MG63 (cell line): ENCODE measurements around the gene SRR. TPM values are rescaled to one million over a fixed set of nuclear protein-coding genes. Genes with fewer than 3 reads are reported as not detected.
"Not testable (repeated sequence)": the region's sequence is repeated elsewhere in the genome, so short reads cannot be mapped to it uniquely, and the experiment has no call there.

Source experiments
- DNase-seq: peaks from one replicate; pipeline ENCODE4 v3.0.0-alpha.2; 2020
- H3K27me3 ChIP-seq: fragments of 250-450 bp; sonication (Bioruptor Pico); 2 replicates; pipeline ENCODE4 v1.5.1; 2020; ENCODE audit warnings: mild to moderate bottlenecking, moderate library complexity
- H3K36me3 ChIP-seq: fragments of 250-450 bp; sonication (Bioruptor Pico); 2 replicates; pipeline ENCODE4 v1.5.1; 2020; ENCODE audit warnings: mild to moderate bottlenecking, moderate library complexity
- H3K4me3 ChIP-seq: fragments of 250-450 bp; sonication (Bioruptor Pico); 2 replicates; pipeline ENCODE4 v1.5.1; 2020; ENCODE audit warnings: mild to moderate bottlenecking, moderate library complexity
- H3K9me3 ChIP-seq: fragments of 250-450 bp; sonication (Bioruptor Pico); 2 replicates; pipeline ENCODE4 v1.5.1; 2020; ENCODE audit warnings: mild to moderate bottlenecking, moderate library complexity
- total RNA-seq: library from RNA; depleted of rRNA; stranded (reverse); fragments of >200 nt; shearing (Covaris generic); gene quantifications from 2 replicates; pipeline ENCODE4 v1.2.3, GENCODE V29; 2014; ENCODE audit warnings: low replicate concordance

SRR gene
- total RNA-seq, 1 experiment from 2014 or later = 26.5 TPM

GRCh38 chr17:2277429-2278170, 26.1 kb upstream of the SRR start:
- H3K4me3 ChIP-seq = no peak overlapping the region
- peaks cover 13% of the 10 kb centered on the region for H3K36me3 ChIP-seq
- H3K9me3 ChIP-seq = no peaks in the 10 kb centered on the region
- no peak for DNase-seq
- H3K27me3 ChIP-seq = no peaks in the 10 kb centered on the region

GRCh38 chr17:2279707-2280106, 24.0 kb upstream of the SRR start:
- no peaks in the 10 kb centered on the region for H3K9me3 ChIP-seq
- no peak overlapping the region for H3K4me3 ChIP-seq
- H3K27me3 ChIP-seq = no peaks in the 10 kb centered on the region
- DNase-seq = no peak
- peaks cover 13% of the 10 kb centered on the region for H3K36me3 ChIP-seq

GRCh38 chr17:2282297-2282873, 21.4 kb upstream of the SRR start:
- Histone ChIP-seq H3K4me3 (no peak overlapping the region), H3K36me3 (peaks cover 13% of the 10 kb centered on the region), H3K9me3 (no peaks in the 10 kb centered on the region), H3K27me3 (no peaks in the 10 kb centered on the region)
- no peak for DNase-seq

DNA sequence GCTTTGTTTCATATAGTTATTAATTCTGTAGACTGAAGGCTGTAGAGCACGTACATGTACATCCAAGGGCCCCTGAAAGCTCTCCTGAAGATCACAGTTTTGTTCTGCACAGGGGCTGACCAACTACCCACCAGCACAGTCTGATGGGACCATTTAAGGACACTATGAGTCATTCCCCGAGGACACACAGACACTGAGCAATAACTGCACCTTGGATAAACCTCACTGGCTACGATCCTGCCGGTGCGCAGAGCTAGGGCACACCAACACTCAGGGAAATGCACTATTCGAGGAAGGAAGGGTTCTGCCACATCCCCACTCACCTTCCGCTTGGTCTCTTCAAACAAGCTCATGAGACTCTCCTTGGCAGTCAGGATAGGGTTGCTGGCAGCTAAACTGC, 20.4 kb upstream of the SRR start:
- no peaks in the 10 kb centered on the region for H3K9me3 ChIP-seq
- no peaks in the 10 kb centered on the region for H3K27me3 ChIP-seq
- no peak overlapping the region for H3K4me3 ChIP-seq
- peaks cover 13% of the 10 kb centered on the region for H3K36me3 ChIP-seq
- DNase-seq = no peak

DNA sequence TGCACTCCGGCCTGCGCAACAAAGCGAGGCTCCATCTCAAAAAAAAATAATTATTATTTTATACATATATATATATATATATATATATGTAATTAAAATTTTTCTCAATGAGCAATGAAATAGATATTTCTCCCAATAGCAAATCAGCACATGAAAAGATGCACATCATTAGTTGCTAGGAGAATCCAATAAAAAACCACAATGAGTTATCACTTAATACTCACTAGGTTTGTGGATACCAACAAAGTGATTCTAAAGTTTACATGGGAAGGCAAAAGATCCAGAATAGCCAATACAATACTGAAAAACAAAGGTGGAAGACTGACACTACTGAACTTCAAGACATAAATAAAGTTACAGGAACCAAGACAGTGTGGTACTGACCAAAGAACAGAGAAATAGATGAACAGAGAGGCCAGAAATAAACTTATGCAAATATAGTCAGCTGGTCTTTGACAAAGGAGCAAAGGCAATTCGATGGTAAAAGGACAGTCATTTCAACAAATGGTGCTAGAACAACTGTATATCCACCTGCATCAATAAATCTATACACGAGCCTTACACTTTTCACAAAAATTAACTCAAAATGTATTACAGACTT, 13.8 kb upstream of the SRR start:
- DNase-seq = no peak
- Histone ChIP-seq H3K9me3 (no peaks in the 10 kb centered on the region), H3K27me3 (no peaks in the 10 kb centered on the region), H3K4me3 (no peak overlapping the region), H3K36me3 (peaks cover 7% of the 10 kb centered on the region; the same call in 1 of the 2 replicates)

- no peaks in the 10 kb centered on the region for H3K27me3 ChIP-seq
- no peak overlapping the region for H3K4me3 ChIP-seq
- H3K9me3 ChIP-seq = no peaks in the 10 kb centered on the region
- H3K36me3 ChIP-seq = peaks cover 7% of the 10 kb centered on the region; the same call in 1 of the 2 replicates
- DNase-seq = no peak
These were observed 11.7 kb upstream of the SRR start for GRCh38 chr17:2292100-2292499.

- no peak for DNase-seq
- Histone ChIP-seq H3K36me3 (peaks cover 4% of the 10 kb centered on the region; the same call in 1 of the 2 replicates), H3K4me3 (no peak overlapping the region), H3K9me3 (no peaks in the 10 kb centered on the region), H3K27me3 (no peaks in the 10 kb centered on the region)
These were observed 8.2 kb upstream of the SRR start for GRCh38 chr17:2295575-2295974.

- H3K36me3 ChIP-seq = peaks cover 4% of the 10 kb centered on the region; the same call in 1 of the 2 replicates
- no peak overlapping the region for H3K4me3 ChIP-seq
- no peaks in the 10 kb centered on the region for H3K9me3 ChIP-seq
- no peaks in the 10 kb centered on the region for H3K27me3 ChIP-seq
- DNase-seq = no peak
These were observed 6.7 kb upstream of the SRR start for GRCh38 chr17:2297023-2297422.

DNA sequence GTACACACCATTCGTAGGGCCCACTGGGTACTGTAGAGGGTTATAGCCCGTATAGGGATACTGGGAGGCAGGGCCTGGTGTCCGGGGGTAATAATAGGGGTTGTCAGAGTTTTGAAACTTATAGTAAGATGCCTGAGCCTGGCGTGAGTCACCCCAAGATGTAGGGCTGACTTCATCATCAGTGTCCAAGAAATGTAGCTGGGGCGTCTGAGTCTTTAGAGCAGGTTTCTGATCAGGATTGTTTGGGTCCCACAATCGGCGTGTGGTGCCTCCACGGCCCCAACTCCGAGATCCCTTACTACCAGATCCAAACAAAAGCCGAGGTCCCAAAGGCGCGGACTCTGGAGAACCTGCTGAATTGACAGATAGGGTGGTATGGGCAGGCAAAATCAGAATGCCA, 4.6 kb upstream of the SRR start:
- no peaks in the 10 kb centered on the region for H3K9me3 ChIP-seq
- no peak overlapping the region for H3K4me3 ChIP-seq
- no peaks in the 10 kb centered on the region for H3K27me3 ChIP-seq
- no peak for DNase-seq
- H3K36me3 ChIP-seq = 0 out of 2 replicates have a peak, but pooled peaks cover 2% of the 10 kb centered on the region

DNA sequence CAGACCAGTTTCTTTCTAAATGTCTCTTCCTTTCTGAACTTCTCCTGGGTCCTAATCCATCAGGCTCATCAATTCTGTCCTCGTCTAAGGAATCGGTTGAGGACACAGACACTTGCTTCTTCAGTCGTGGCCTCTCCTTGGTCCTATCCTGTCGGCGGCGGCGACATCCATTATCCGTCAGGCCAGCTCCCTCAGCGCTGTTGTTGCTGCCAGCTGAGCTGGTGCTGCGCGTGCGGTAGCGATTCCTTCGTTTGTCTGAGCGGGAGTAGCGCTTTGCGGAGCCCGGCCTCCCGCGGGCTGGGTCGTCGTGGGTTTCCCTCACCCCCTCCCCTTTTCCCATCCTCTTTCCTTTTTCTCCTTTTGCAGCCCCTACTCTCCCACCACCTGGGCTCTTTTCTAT, 4.0 kb upstream of the SRR start:
- Histone ChIP-seq H3K4me3 (no peak overlapping the region), H3K27me3 (no peaks in the 10 kb centered on the region), H3K36me3 (0 out of 2 replicates have a peak, but pooled peaks cover 2% of the 10 kb centered on the region), H3K9me3 (no peaks in the 10 kb centered on the region)
- DNase-seq = no peak

- no peaks in the 10 kb centered on the region for H3K9me3 ChIP-seq
- H3K4me3 ChIP-seq = peak overlapping the region; percentile 58
- no peak for DNase-seq
- peaks cover 2% of the 10 kb centered on the region; the same call in 1 of the 2 replicates for H3K36me3 ChIP-seq
- no peaks in the 10 kb centered on the region for H3K27me3 ChIP-seq
These were observed 959 bp upstream of the SRR start for GRCh38 chr17:2302778-2303203.

GRCh38 chr17:2304931-2305330, 1.2 kb downstream of the SRR start:
- DNase-seq = no peak
- Histone ChIP-seq H3K36me3 (no peaks in the 10 kb centered on the region; the same call in 1 of the 2 replicates), H3K9me3 (no peaks in the 10 kb centered on the region), H3K27me3 (no peaks in the 10 kb centered on the region), H3K4me3 (no peak overlapping the region)

GRCh38 chr17:2309338-2310154, 5.8 kb downstream of the SRR start:
- no peaks in the 10 kb centered on the region; the same call in 1 of the 2 replicates for H3K36me3 ChIP-seq
- H3K4me3 ChIP-seq = no peak overlapping the region
- DNase-seq = peak; percentile 9
- no peaks in the 10 kb centered on the region for H3K9me3 ChIP-seq
- H3K27me3 ChIP-seq = no peaks in the 10 kb centered on the region

GRCh38 chr17:2312736-2313135, 9.0 kb downstream of the SRR start:
- no peaks in the 10 kb centered on the region for H3K27me3 ChIP-seq
- DNase-seq = no peak
- no peaks in the 10 kb centered on the region for H3K9me3 ChIP-seq
- no peaks in the 10 kb centered on the region; the same call in 1 of the 2 replicates for H3K36me3 ChIP-seq
- H3K4me3 ChIP-seq = no peak overlapping the region

- H3K4me3 ChIP-seq, H3K27me3 ChIP-seq, H3K9me3 ChIP-seq, H3K36me3 ChIP-seq: not testable (repeated sequence)
- DNase-seq = peak; percentile 45
These were observed 13.1 kb downstream of the SRR start for GRCh38 chr17:2316916-2317205.

DNA sequence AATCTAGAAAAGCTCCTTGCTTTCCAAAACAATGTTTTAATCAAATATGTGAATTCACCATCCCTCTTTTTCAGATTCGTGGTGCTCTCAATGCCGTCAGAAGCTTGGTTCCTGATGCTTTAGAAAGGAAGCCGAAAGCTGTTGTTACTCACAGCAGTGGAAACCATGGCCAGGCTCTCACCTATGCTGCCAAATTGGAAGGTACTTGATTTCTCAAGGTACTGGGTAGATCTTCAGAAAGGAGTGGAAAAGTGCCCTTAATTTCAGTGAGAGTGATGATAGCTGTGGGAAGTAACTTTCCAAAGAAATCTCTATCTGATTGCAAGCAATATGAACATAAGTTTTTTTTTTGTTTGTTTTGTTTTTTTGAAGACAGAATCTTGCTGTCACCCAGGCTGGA, 14.0 kb downstream of the SRR start:
- Histone ChIP-seq H3K27me3 (no peaks in the 10 kb centered on the region), H3K4me3 (no peak overlapping the region), H3K36me3 (peaks cover 8% of the 10 kb centered on the region), H3K9me3 (no peaks in the 10 kb centered on the region)
- DNase-seq = no peak

- peaks cover 20% of the 10 kb centered on the region for H3K36me3 ChIP-seq
- H3K27me3 ChIP-seq = no peaks in the 10 kb centered on the region
- H3K4me3 ChIP-seq = no peak overlapping the region
- H3K9me3 ChIP-seq = no peaks in the 10 kb centered on the region
- DNase-seq = no peak
These were observed 15.3 kb downstream of the SRR start for GRCh38 chr17:2319051-2319450.
